Calu3 (cell line): ENCODE results near the gene MEST. TPM values are rescaled to one million over a fixed set of nuclear protein-coding genes. Genes with fewer than 3 reads are reported as not detected.

Experiments used
- microRNA-seq: library from miRNA; unstranded; fragments of <30 nt; microRNA quantifications from one replicate; pipeline ENCODE4 v1.2.0, GENCODE V29; 2022
- total RNA-seq: library from RNA; stranded (reverse); gene quantifications from 2 replicates; pipeline ENCODE4 v1.2.3, GENCODE V29; 2022

The MEST gene
- total RNA-seq, 1 experiment from 2014 or later: 62.6 TPM

Small RNA genes within 50 kb of the gene (microRNA-seq; reads per million reads assigned to microRNA genes)
- 3,005 reads per million, percentile 88 among the genes with 10 or more reads in this experiment for gene MIR335

Other genes starting within 250 kb of the MEST start
- gene CPA2, start 225.2 kb upstream of the MEST start, total RNA-seq: not detected in 2 replicates
- not detected in 2 replicates for gene CPA4, start 198.9 kb upstream of the MEST start, total RNA-seq
- not detected in 2 replicates for gene CPA5, start 147.3 kb upstream of the MEST start, total RNA-seq
- gene CPA1, start 111.6 kb upstream of the MEST start, total RNA-seq: not detected in 2 replicates
- gene CEP41, start 51.1 kb upstream of the MEST start, total RNA-seq: 21.6 and 22.4 TPM in 2 replicates
- 18.2 and 19.8 TPM in 2 replicates for gene COPG2, start 176.7 kb downstream of the MEST start, total RNA-seq
- gene TSGA13, start 194.5 kb downstream of the MEST start, total RNA-seq: not detected in 2 replicates
- gene KLF14, start 242.1 kb downstream of the MEST start, total RNA-seq: 0.17 TPM in 1 of 2 replicates, not detected in the other